IMR-90 (cell line): Measurements from ENCODE around the gene HOXB7. TPM values are rescaled to one million over a fixed set of nuclear protein-coding genes. Genes with fewer than 3 reads are reported as not detected.

ENCODE experiments used
- ATAC-seq: fragments of 200-7000 bp; cut with Tn5 transposase; 2 replicates; pipeline ENCODE4 v1.9.1; 2020; ENCODE audit warnings: low read depth, mild to moderate bottlenecking, moderate library complexity
- BruUV-seq: library from RNA; stranded (reverse); fragments of 400-500 nt; replicated peaks from 2 replicates; lab custom pipeline; 2021; lab: Mats Ljungman, UMichigan
- CTCF ChIA-PET: fragments of 300-600 bp; formaldehyde crosslinking; extraction: SDS; loops from one replicate; lab custom pipeline; 2021; ENCODE audit warnings: antibody characterized with exemption; lab: Yijun Ruan, JAX
- POLR2A ChIA-PET: fragments of 300-600 bp; sonication (Branson Sonifier 250); formaldehyde crosslinking; loops from one replicate; lab custom pipeline; 2022; ENCODE audit warnings: antibody characterized with exemption; ENCODE audit not compliant: unreplicated experiment; lab: Charles Lee
- DNase-seq: peaks from one replicate; pipeline ENCODE4 v3.0.0; 2013
- H2AFZ ChIP-seq: replicated peaks from 2 replicates; pipeline ENCODE3; 2013; ENCODE audit warnings: low read length, mild to moderate bottlenecking; ENCODE audit not compliant: poor library complexity
- H2AK5ac ChIP-seq: 2 replicates; pipeline ENCODE4 v1.6.1; 2013; ENCODE audit warnings: low read depth, low read length, inconsistent platforms
- H2AK9ac ChIP-seq: replicated peaks from 2 replicates; pipeline ENCODE3; 2013; ENCODE audit warnings: mild to moderate bottlenecking, low read depth, low read length, moderate library complexity; ENCODE audit not compliant: poor library complexity
- H2BK120ac ChIP-seq: 2 replicates; pipeline ENCODE4 v1.6.1; 2013; ENCODE audit warnings: low read depth, low read length, inconsistent platforms
- H2BK15ac ChIP-seq: 3 replicates; pipeline ENCODE4 v1.6.1; 2013; ENCODE audit warnings: low read depth, low read length, inconsistent platforms
- H2BK20ac ChIP-seq: 2 replicates; pipeline ENCODE4 v1.6.1; 2013; ENCODE audit warnings: low read depth, mild to moderate bottlenecking, inconsistent platforms, low read length, moderate library complexity
- H2BK5ac ChIP-seq: 2 replicates; pipeline ENCODE4 v1.6.1; 2013; ENCODE audit warnings: mild to moderate bottlenecking, low read depth, low read length, inconsistent platforms; ENCODE audit not compliant: poor library complexity, severe bottlenecking
- H3K14ac ChIP-seq: replicated peaks from 2 replicates; pipeline ENCODE4 v1.6.1; 2013; ENCODE audit warnings: low read depth, low read length, inconsistent platforms
- H3K18ac ChIP-seq: 2 replicates; pipeline ENCODE4 v1.6.1; 2013; ENCODE audit warnings: low read depth, low read length, control low read depth
- H3K23ac ChIP-seq: 2 replicates; pipeline ENCODE4 v1.6.1; 2013; ENCODE audit warnings: low read depth, low read length, inconsistent platforms
- H3K27ac ChIP-seq: 2 replicates; pipeline ENCODE4 v1.5.1; 2013; ENCODE audit warnings: mild to moderate bottlenecking, control low read depth, low read length; ENCODE audit not compliant: insufficient read depth
- H3K27me3 ChIP-seq: 2 replicates; pipeline ENCODE4 v1.6.1; 2013; ENCODE audit warnings: low read length; ENCODE audit not compliant: control insufficient read depth, insufficient read depth
- H3K36me3 ChIP-seq: 2 replicates; pipeline ENCODE4 v1.6.1; 2013; ENCODE audit warnings: low read length, mixed read lengths; ENCODE audit not compliant: control insufficient read depth, insufficient read depth
- H3K4ac ChIP-seq: 2 replicates; pipeline ENCODE4 v1.6.1; 2013; ENCODE audit warnings: low read depth, low read length, inconsistent platforms
- H3K4me1 ChIP-seq: 2 replicates; pipeline ENCODE4 v1.6.1; 2013; ENCODE audit warnings: low read length, mixed read lengths; ENCODE audit not compliant: control insufficient read depth, insufficient read depth
- H3K4me2 ChIP-seq: 2 replicates; pipeline ENCODE4 v1.6.1; 2013; ENCODE audit warnings: low read depth, mild to moderate bottlenecking, control low read depth, low read length, moderate library complexity
- H3K4me3 ChIP-seq: 2 replicates; pipeline ENCODE4 v1.5.1; 2013; ENCODE audit warnings: low read depth, mild to moderate bottlenecking, control low read depth, low read length, moderate library complexity; ENCODE audit not compliant: insufficient read depth
- H3K56ac ChIP-seq: 2 replicates; pipeline ENCODE4 v1.6.1; 2013; ENCODE audit warnings: low read length, inconsistent platforms; ENCODE audit not compliant: insufficient read depth; ENCODE audit errors: extremely low read depth
- H3K79me1 ChIP-seq, 2 experiments: 2 replicates each; pipeline ENCODE4 v1.6.1; 2013; ENCODE audit warnings: low read length in 2 of 2, inconsistent platforms in 1 of 2, low read depth in 1 of 2
- H3K9ac ChIP-seq: 2 replicates; pipeline ENCODE4 v1.6.1; 2013; ENCODE audit warnings: low read depth, low read length, control low read depth
- H3K9me1 ChIP-seq: 2 replicates; pipeline ENCODE4 v1.6.1; 2013; ENCODE audit warnings: low read length, inconsistent platforms; ENCODE audit not compliant: insufficient read depth
- H3K9me3 ChIP-seq: 2 replicates; pipeline ENCODE4 v1.6.1; 2013; ENCODE audit warnings: low read length; ENCODE audit not compliant: control insufficient read depth, insufficient read depth
- H4K20me1 ChIP-seq: 2 replicates; pipeline ENCODE4 v1.6.1; 2013; ENCODE audit warnings: low read length, inconsistent platforms; ENCODE audit not compliant: insufficient read depth
- H4K5ac ChIP-seq: 2 replicates; pipeline ENCODE4 v1.6.1; 2013; ENCODE audit warnings: mild to moderate bottlenecking, low read depth, low read length, control low read depth
- H4K8ac ChIP-seq, 2 experiments: 2 replicates each; pipeline ENCODE4 v1.6.1; 2013; ENCODE audit warnings: low read depth in 2 of 2, low read length in 2 of 2, control low read depth in 1 of 2, inconsistent platforms in 1 of 2
- H4K91ac ChIP-seq: 2 replicates; pipeline ENCODE4 v1.6.1; 2013; ENCODE audit warnings: low read depth, low read length, inconsistent platforms; ENCODE audit not compliant: insufficient read depth
- FOS ChIP-seq: fragments of 150-350 bp; IDR thresholded peaks from 2 replicates; pipeline ENCODE4 v1.6.1; 2016; ENCODE audit warnings: low read depth, low read length
- MXI1 ChIP-seq: IDR thresholded peaks from 2 replicates; pipeline ENCODE4 v1.6.1; 2012; ENCODE audit warnings: low read depth, mild to moderate bottlenecking, low read length, moderate library complexity, borderline replicate concordance
- WGBS, 2 experiments: methylation state at CpG; one replicate each; pipeline versions ENCODE4 v1.1.5 to v1.1.7; 2013; ENCODE audit warnings: missing lambda C conversion rate in 2 of 2; ENCODE audit not compliant: insufficient read length in 1 of 2; ENCODE audit errors: extremely low coverage in 2 of 2; 5-methylcytosine and 5-hydroxymethylcytosine counted together
- dilution Hi-C: fragments of 300-500 bp; cut with HindIII; formaldehyde crosslinking; loops from one replicate; pipeline ENCODE4 v1.14.3; 2018; ENCODE audit warnings: low sequenced_read_pairs; ENCODE audit not compliant: unreplicated experiment
- in situ Hi-C: fragments of 300-500 bp; cut with MboI; formaldehyde crosslinking; loops from 3 replicates; pipeline ENCODE4 v1.14.3; 2019; ENCODE audit warnings: low sequenced_read_pairs, inconsistent platforms, mixed read lengths
- intact Hi-C: fragments of 100-400 bp; cut with micrococcal nuclease; formaldehyde crosslinking; loops from 2 replicates; pipeline ENCODE4 v1.10.0; 2022
- polyA plus RNA-seq, 3 experiments: library from polyadenylated mRNA; depleted of rRNA; stranded (reverse); fragments of >200 nt; gene quantifications; 2 replicates each; pipeline ENCODE4 v1.2.3, GENCODE V29; 2012; ENCODE audit warnings: low replicate concordance in 1 of 3
- total RNA-seq: library from RNA; depleted of rRNA; stranded (reverse); fragments of >200 nt; gene quantifications from 2 replicates; pipeline ENCODE4 v1.2.3, GENCODE V29; 2012

Gene HOXB7
- total and polyA plus RNA-seq, 2 of the 4 experiments (the other 2 are of a cell fraction): 1.8 to 6.7 TPM

DNA sequence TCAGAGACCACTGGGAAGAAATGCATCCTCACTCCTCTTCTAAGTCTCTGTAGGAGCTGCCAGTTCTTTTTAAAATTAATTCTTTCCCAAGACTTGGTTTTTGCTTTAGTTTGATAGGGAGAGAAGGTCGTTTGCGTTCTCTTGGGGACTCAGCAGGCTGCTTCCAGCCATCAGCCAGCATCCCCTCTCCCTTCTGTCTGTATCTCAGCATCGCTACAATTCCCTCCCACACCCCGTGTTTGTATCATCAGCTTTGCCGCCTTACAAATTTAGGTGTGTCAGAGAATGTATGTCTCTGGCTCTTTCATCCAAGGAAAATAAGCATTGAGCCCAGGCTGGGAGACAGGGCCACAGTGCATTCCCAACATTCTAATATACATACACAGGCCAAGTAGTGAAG is 11.5 kb downstream of the HOXB7 start:
- peaks cover 24 to 42% of the 10 kb centered on the region in 2 experiments; a peak in 3 of 4 replicates for H3K79me1 ChIP-seq
- no peak overlapping the region for H2AFZ ChIP-seq
- H3K14ac ChIP-seq: no peak overlapping the region
- intact Hi-C loops (no loop called here), dilution Hi-C loops (no loop called here), in situ Hi-C loops (loop anchor here (5.0 to 10.0 kb wide), 2 partner anchors 262 to 575 kb away; no protein-coding TSS in a partner anchor)
- H3K23ac ChIP-seq: peak overlapping the region; percentile 78
- H3K56ac ChIP-seq: no peak overlapping the region
- H3K9ac ChIP-seq: no peak overlapping the region
- peak overlapping the region; percentile 98 for H3K4ac ChIP-seq
- H2BK120ac ChIP-seq: no peak overlapping the region
- H3K4me1 ChIP-seq: peaks cover 12% of the 10 kb centered on the region
- H3K4me2 ChIP-seq: no peak overlapping the region
- H2AK5ac ChIP-seq: peak overlapping the region; percentile 56
- ChIA-PET POLR2A (interaction anchor here (0.5 kb wide), 1 partner anchor 10 kb away, joined by 5 read pairs; no protein-coding TSS in a partner anchor), CTCF (no interaction called here)
- H4K20me1 ChIP-seq: peaks cover 15% of the 10 kb centered on the region
- H2BK5ac ChIP-seq: no peak overlapping the region
- H2BK20ac ChIP-seq: 0 out of 2 replicates have a peak overlapping the region, but pooled peaks have one; percentile 8
- no peak overlapping the region for H2AK9ac ChIP-seq
- H4K5ac ChIP-seq: no peak overlapping the region
- no peak overlapping the region for H3K18ac ChIP-seq
- no peaks in the 10 kb centered on the region for H3K27me3 ChIP-seq
- H3K9me3 ChIP-seq: no peaks in the 10 kb centered on the region
- H2BK15ac ChIP-seq: no peak overlapping the region
- no peak overlapping the region for H4K91ac ChIP-seq
- no TSS peak for BruUV-seq
- no peak for DNase-seq
- no peak for ATAC-seq
- whole genome bisulfite sequencing, 2 experiments: no CpG with 5 or more reads among the region's 5 CpGs
- H3K36me3 ChIP-seq: peaks cover 9% of the 10 kb centered on the region; the same call in 1 of the 2 replicates
- no peak for TF ChIP-seq MXI1
- TF ChIP-seq FOS: no peak
- no peak overlapping the region for H3K27ac ChIP-seq
- no peak overlapping the region for H4K8ac ChIP-seq
- H3K9me1 ChIP-seq: 0 out of 2 replicates have a peak, but pooled peaks cover 3% of the 10 kb centered on the region
- H3K4me3 ChIP-seq: no peak overlapping the region
